ENCODE data around the gene LIMK2.
"Not testable (repeated sequence)": the region's sequence is repeated elsewhere in the genome, so short reads cannot be mapped to it uniquely, and the experiment has no call there.

The LIMK2 gene

GRCh38 chr22:31211482-31211861, 626 bp upstream of the LIMK2 start:
- DNase-seq (ENCODE audit: low read depth in 2 of 2), result no peak

GRCh38 chr22:31212783-31213629, 908 bp downstream of the LIMK2 start:
- no peak for DNase-seq (ENCODE audit: low read depth in 2 of 2)

- no peak for DNase-seq (ENCODE audit: low read depth in 2 of 2)
Observed at GRCh38 chr22:31215018-31215535, 3.0 kb downstream of the LIMK2 start.

GRCh38 chr22:31218565-31219262, 6.6 kb downstream of the LIMK2 start:
- no peak for DNase-seq (ENCODE audit: low read depth in 2 of 2)

- no peak for DNase-seq (ENCODE audit: low read depth in 2 of 2)
Observed at GRCh38 chr22:31221084-31221483, 9.0 kb downstream of the LIMK2 start.

- DNase-seq (ENCODE audit: low read depth in 2 of 2), result no peak
Observed at GRCh38 chr22:31222736-31223135, 10.6 kb downstream of the LIMK2 start.

GRCh38 chr22:31223786-31224191, 11.7 kb downstream of the LIMK2 start:
- no peak for DNase-seq (ENCODE audit: low read depth in 2 of 2)

GRCh38 chr22:31224691-31225090, 12.6 kb downstream of the LIMK2 start:
- DNase-seq (ENCODE audit: low read depth in 2 of 2), result not testable (repeated sequence)

GRCh38 chr22:31227186-31227585, 15.1 kb downstream of the LIMK2 start:
- no peak for DNase-seq (ENCODE audit: low read depth in 2 of 2)

GRCh38 chr22:31229402-31230079, 17.4 kb downstream of the LIMK2 start:
- DNase-seq (ENCODE audit: low read depth in 2 of 2), result no peak

GRCh38 chr22:31230155-31230870, 18.2 kb downstream of the LIMK2 start:
- no peak for DNase-seq (ENCODE audit: low read depth in 2 of 2)

- DNase-seq (ENCODE audit: low read depth in 2 of 2), result no peak
Observed at GRCh38 chr22:31230871-31231621, 18.9 kb downstream of the LIMK2 start.

GRCh38 chr22:31233001-31233400, 20.9 kb downstream of the LIMK2 start:
- DNase-seq (ENCODE audit: low read depth in 2 of 2), result no peak

GRCh38 chr22:31235081-31235480, 23.0 kb downstream of the LIMK2 start:
- DNase-seq (ENCODE audit: low read depth in 2 of 2), result no peak

- not testable (repeated sequence) for DNase-seq (ENCODE audit: low read depth in 2 of 2)
Observed at GRCh38 chr22:31236044-31236443, 23.9 kb downstream of the LIMK2 start.

GRCh38 chr22:31238057-31238456, 26.0 kb downstream of the LIMK2 start:
- DNase-seq (ENCODE audit: low read depth in 2 of 2), result no peak

- no peak for DNase-seq (ENCODE audit: low read depth in 2 of 2)
Observed at GRCh38 chr22:31239771-31240370, 27.8 kb downstream of the LIMK2 start.

GRCh38 chr22:31241200-31241599, 29.1 kb downstream of the LIMK2 start:
- no peak for DNase-seq (ENCODE audit: low read depth in 2 of 2)

GRCh38 chr22:31241936-31242335, 29.8 kb downstream of the LIMK2 start:
- no peak for DNase-seq (ENCODE audit: low read depth in 2 of 2)

GRCh38 chr22:31243339-31244045, 31.4 kb downstream of the LIMK2 start:
- DNase-seq (ENCODE audit: low read depth in 2 of 2), result no peak

Data from stimulated activated CD8-positive, alpha-beta memory T cell treated with anti-CD3 and anti-CD28 coated beads, Interleukin-15, amount 100 ng/mL, for 48 hours (primary cell).